Stimulated activated CD4-positive, alpha-beta T cell treated with anti-CD3 and anti-CD28 coated beads, Interleukin-2, amount 100 ng/mL, for 4 hours (primary cell): ENCODE results near the gene ITIH5.

Source experiments
- DNase-seq: peaks from one replicate; pipeline ENCODE4 v3.0.0-alpha.2; 2020; ENCODE audit warnings: low read depth

Gene ITIH5

GRCh38 chr10:7547206-7547605, 119.6 kb downstream of the ITIH5 start:
- no peak for DNase-seq

- DNase-seq = no peak
These were observed 120.3 kb downstream of the ITIH5 start for GRCh38 chr10:7546385-7546967.

- no peak for DNase-seq
These were observed 121.0 kb downstream of the ITIH5 start for GRCh38 chr10:7545792-7546191.

- no peak for DNase-seq
These were observed 121.5 kb downstream of the ITIH5 start for GRCh38 chr10:7545261-7545660.

- no peak for DNase-seq
These were observed 122.6 kb downstream of the ITIH5 start for GRCh38 chr10:7544203-7544602.

- no peak for DNase-seq
These were observed 124.4 kb downstream of the ITIH5 start for GRCh38 chr10:7542189-7542914.

GRCh38 chr10:7541137-7542087, 125.4 kb downstream of the ITIH5 start:
- DNase-seq = no peak

- no peak for DNase-seq
These were observed 127.7 kb downstream of the ITIH5 start for GRCh38 chr10:7538970-7539654.

- DNase-seq = no peak
These were observed 129.6 kb downstream of the ITIH5 start for GRCh38 chr10:7537126-7537525.

- no peak for DNase-seq
These were observed 132.3 kb downstream of the ITIH5 start for GRCh38 chr10:7534480-7534852.

GRCh38 chr10:7533657-7534479, 132.9 kb downstream of the ITIH5 start:
- no peak for DNase-seq

- no peak for DNase-seq
These were observed 133.9 kb downstream of the ITIH5 start for GRCh38 chr10:7532723-7533498.

- DNase-seq = no peak
These were observed 137.1 kb downstream of the ITIH5 start for GRCh38 chr10:7529638-7530037.

- DNase-seq = no peak
These were observed 139.3 kb downstream of the ITIH5 start for GRCh38 chr10:7527468-7527867.

GRCh38 chr10:7526017-7526400, 140.8 kb downstream of the ITIH5 start:
- DNase-seq = no peak

- DNase-seq = peak; percentile 41
These were observed 141.3 kb downstream of the ITIH5 start for GRCh38 chr10:7525314-7526016.

- no peak for DNase-seq
These were observed 143.1 kb downstream of the ITIH5 start for GRCh38 chr10:7523656-7524055.

GRCh38 chr10:7520507-7521485, 146.0 kb downstream of the ITIH5 start:
- DNase-seq = no peak

GRCh38 chr10:7519351-7519750, 147.4 kb downstream of the ITIH5 start:
- no peak for DNase-seq
